Progenitor cell of endocrine pancreas (in vitro differentiated cells): ENCODE data around the gene TRPV5. TPM values are rescaled to one million over a fixed set of nuclear protein-coding genes. Genes with fewer than 3 reads are reported as not detected.

Experiments
- DNase-seq: peaks from one replicate; pipeline ENCODE4 v3.0.0; 2021; ENCODE audit warnings: low spot score; ENCODE audit not compliant: unreplicated experiment
- H3K27ac Mint-ChIP-seq: 2 replicates; pipeline ENCODE4 v1.8.0; 2021; ENCODE audit warnings: mild to moderate bottlenecking, moderate library complexity, mixed read lengths
- H3K27me3 Mint-ChIP-seq: 2 replicates; pipeline ENCODE4 v1.8.0; 2021; ENCODE audit warnings: mixed read lengths
- H3K36me3 Mint-ChIP-seq: 2 replicates; pipeline ENCODE4 v1.8.0; 2022; ENCODE audit warnings: mixed read lengths; ENCODE audit not compliant: insufficient read depth
- H3K4me1 Mint-ChIP-seq: 2 replicates; pipeline ENCODE4 v1.8.0; 2021; ENCODE audit warnings: low read depth, mixed read lengths
- H3K4me3 Mint-ChIP-seq: 2 replicates; pipeline ENCODE4 v1.8.0; 2021; ENCODE audit warnings: low read depth, mild to moderate bottlenecking, moderate library complexity, mixed read lengths
- H3K9me3 Mint-ChIP-seq: 2 replicates; pipeline ENCODE4 v1.8.0; 2021; ENCODE audit warnings: low read depth, mixed read lengths
- CTCF ChIP-seq: fragments of 200-600 bp; sonication (generic); IDR thresholded peaks from one replicate; pipeline ENCODE4 v1.5.0; 2021; ENCODE audit warnings: antibody characterized with exemption, mild to moderate bottlenecking; ENCODE audit not compliant: unreplicated experiment
- total RNA-seq: library from RNA; stranded (reverse); gene quantifications from 2 replicates; pipeline ENCODE4 v1.2.1, GENCODE V29; 2021

TRPV5 gene
- total RNA-seq, 1 donor from 2014 or later, result 0.14 TPM

GRCh38 chr7:142910481-142910880 lies 23.1 kb downstream of the TRPV5 start:
- Mint-ChIP-seq H3K27ac (no peak overlapping the region), H3K27me3 (peaks cover 4% of the 10 kb centered on the region), H3K4me1 (peaks cover 23% of the 10 kb centered on the region), H3K9me3 (peaks cover 9% of the 10 kb centered on the region), H3K4me3 (no peak overlapping the region), H3K36me3 (peaks cover 2% of the 10 kb centered on the region)
- no peak for TF ChIP-seq CTCF
- DNase-seq, result no peak

DNA sequence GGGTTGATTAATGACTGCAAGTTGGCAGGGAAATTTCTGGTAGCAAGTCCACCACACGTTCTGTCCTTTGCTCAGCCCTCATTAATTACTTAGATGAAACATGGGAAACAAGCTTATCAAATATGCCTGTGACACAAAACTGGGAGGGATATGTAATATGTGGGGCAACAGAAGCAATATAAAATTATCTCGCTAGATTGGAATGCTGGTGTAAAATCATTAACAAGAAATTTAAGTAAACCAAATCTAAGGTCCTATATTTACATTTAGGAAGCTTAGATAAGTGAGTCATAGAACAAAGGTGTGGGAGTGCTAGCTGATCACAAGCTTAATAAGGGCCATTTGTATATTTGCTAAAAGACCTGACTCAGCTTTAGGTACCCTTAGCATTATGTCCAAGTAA lies 23.5 kb downstream of the TRPV5 start:
- H3K27ac Mint-ChIP-seq, result peak overlapping the region; percentile 73

DNA sequence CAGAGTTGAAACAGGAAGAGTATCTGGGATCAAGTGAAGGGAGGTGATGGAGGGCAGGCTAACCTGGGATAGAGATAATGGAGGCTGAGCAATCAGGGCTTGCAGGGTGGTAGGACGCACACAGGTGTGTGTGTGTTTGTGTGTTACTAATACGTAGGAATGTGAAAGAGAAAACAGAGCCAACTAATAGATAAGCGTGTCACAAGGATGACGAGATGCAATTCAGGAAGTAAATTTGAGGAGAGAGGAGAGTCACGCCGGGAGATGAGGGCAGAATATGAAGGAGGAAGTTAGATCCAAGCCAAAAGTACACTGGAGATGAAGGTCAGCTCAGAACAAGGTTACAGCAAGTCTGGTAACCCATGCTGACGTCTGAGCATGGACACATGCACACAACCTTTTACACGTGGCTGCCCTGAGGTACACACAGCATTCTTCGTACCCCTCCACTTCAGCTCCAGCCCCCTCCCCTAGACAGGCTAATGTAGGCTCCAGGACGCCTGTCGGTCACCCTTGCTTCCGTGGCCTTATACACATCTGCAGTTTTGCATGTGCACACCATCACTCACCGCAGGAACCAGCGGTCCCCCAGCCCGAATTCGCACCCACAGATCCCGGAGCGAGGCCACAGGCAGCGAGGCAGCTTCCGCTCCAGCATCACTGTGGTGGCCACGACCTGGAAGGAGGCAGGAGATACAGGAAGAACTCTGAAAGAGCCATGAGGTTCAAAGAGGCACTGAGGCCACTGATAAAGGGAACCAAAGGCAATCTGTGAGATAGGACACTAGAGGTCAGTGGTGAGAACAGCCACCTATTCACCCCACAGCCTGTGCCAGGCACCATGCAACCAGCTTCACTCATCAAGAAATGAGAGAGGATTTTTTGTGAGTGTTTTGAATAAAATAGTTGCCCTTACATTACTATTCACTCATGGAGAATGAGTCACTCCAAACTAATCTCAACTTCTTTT lies 24.3 kb downstream of the TRPV5 start:
- H3K4me1 Mint-ChIP-seq, result peaks cover 22% of the 10 kb centered on the region

More for the DNA sequence above, 23.5 kb downstream of the TRPV5 start:
- Mint-ChIP-seq H3K9me3 (peaks cover 9% of the 10 kb centered on the region), H3K4me1 (peaks cover 23% of the 10 kb centered on the region), H3K36me3 (peaks cover 2% of the 10 kb centered on the region), H3K4me3 (no peak overlapping the region), H3K27me3 (peaks cover 4% of the 10 kb centered on the region)
- no peak for TF ChIP-seq CTCF
- no peak for DNase-seq

DNA sequence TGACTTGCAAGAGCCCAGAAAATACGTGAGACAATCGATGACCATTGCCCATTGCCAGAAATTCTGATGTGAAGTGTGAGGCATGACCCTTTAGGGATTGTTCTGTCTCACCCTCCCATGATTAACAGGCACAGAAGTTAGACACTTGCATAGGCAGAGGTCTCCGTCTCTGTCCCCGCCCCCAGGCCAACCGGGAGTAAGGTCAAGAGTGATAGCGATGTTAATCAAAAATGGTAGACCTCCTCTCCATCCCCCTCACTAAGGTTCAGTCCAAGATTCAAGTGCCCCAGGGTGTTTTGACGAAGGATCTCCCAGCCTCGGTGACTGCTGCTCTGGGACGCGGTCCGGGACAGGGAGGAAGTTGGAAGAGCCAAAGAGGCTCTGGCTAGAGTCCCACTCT lies 25.3 kb downstream of the TRPV5 start:
- no peak for DNase-seq
- peaks cover 14% of the 10 kb centered on the region for H3K4me1 Mint-ChIP-seq
- H3K9me3 Mint-ChIP-seq, result peaks cover 9% of the 10 kb centered on the region
- TF ChIP-seq CTCF, result no peak
- H3K36me3 Mint-ChIP-seq, result peaks cover 2% of the 10 kb centered on the region
- H3K27me3 Mint-ChIP-seq, result no peaks in the 10 kb centered on the region
- H3K4me3 Mint-ChIP-seq, result no peak overlapping the region
- no peak overlapping the region for H3K27ac Mint-ChIP-seq

More for the DNA sequence above, 24.3 kb downstream of the TRPV5 start:
- Mint-ChIP-seq H3K9me3 (peaks cover 9% of the 10 kb centered on the region), H3K27me3 (peaks cover under 1% of the 10 kb centered on the region), H3K4me3 (no peak overlapping the region), H3K27ac (peak overlapping the region; percentile 73), H3K36me3 (peaks cover 2% of the 10 kb centered on the region)
- TF ChIP-seq CTCF, result peak; percentile 41
- DNase-seq, result no peak

DNA sequence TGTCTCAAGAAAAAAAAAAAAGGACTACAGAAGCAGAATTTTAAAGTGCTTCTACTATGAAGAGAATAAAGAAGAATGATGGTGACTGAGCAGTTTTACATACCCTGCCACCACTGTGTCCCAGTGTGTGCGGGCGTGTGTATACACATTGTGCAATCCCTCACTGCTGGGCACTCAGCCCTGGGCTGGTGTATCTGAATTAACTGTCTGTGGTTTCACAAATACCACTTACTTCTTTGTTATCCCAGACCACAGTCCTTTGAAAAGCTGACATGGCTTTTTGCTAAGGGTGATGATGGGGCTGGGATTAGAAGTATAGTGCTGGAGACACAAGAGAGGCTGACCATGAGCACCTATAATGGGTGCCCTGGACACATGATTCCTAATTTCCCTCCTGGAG lies 26.9 kb downstream of the TRPV5 start:
- TF ChIP-seq CTCF, result no peak
- H3K4me3 Mint-ChIP-seq, result no peak overlapping the region
- H3K9me3 Mint-ChIP-seq, result peaks cover 20% of the 10 kb centered on the region
- H3K27me3 Mint-ChIP-seq, result peaks cover 5% of the 10 kb centered on the region
- peaks cover 7% of the 10 kb centered on the region for H3K36me3 Mint-ChIP-seq
- H3K4me1 Mint-ChIP-seq, result peaks cover 16% of the 10 kb centered on the region
- DNase-seq, result no peak
- H3K27ac Mint-ChIP-seq, result no peak overlapping the region
